ENCODE measurements around the gene KIF26B.

Gene KIF26B

DNA sequence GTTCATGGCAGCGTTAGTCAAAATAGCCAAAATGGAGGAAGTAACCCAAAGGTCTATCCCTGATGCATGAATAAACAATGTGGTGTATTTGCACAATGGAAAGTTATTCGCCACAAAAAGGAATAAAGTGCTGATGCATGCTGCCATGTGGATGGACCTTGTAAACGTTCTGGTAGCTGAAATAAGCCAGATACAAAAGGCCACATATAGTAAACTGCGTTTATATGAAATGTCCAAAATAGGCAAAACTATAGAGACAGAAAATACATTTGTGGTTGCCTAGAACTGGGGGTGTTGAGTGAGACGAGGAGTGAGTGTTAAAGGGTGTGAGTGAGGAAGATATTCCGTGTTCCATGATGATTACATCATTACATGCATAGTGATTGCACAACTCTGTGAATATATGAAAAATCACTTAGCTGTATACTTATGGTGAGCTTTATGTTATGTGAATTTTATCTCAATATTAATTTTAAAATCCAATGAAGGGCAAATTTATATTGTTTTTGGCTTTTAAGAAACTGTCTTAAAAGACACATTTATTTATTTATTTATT is 321.3 kb downstream of the KIF26B start:
- no peak for DNase-seq

GRCh38 chr1:245477941-245478340 is 323.2 kb downstream of the KIF26B start:
- no peak for DNase-seq

- no peak for DNase-seq
Measured at GRCh38 chr1:245480393-245481120, 325.8 kb downstream of the KIF26B start.

DNA sequence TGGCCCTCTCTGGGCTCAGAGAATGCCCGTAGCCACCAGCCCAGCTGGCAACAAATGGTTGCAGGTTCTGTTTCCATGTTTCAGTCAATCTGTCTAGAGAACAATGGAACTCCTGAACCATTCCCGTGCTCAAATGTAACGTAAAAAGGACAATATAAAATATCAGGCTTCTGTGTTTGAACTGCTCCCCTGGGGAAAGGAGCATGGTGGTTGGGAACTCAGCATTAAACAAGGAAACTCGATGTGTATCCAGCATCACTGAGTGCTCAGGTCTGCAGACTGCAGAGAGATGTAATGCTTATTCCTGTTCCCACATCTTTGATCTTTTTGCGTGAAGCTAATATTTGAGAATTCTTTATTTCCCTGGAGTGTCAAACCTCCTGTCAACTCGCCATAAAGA is 326.5 kb downstream of the KIF26B start:
- no peak for DNase-seq

DNA sequence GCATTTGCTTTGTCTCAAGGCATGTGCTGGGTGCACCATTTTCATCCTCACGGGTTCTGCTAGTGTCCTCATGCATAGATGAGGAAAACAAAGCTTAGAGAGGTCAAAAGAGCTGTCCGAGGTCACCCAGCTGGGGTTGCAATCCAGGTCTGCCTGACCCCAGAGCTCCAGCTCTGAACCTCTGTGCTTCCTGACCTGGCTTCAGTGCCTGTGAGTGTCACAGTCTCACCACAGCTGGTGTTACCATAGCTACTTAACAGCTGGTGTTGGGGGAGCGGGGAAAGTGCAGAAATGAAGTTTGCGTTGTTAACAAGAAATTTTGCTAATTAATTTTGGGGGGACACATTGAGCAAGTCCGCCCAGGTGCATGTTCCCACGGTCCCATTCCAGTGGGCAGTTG is 328.5 kb downstream of the KIF26B start:
- no peak for DNase-seq

GRCh38 chr1:245484176-245484575 is 329.4 kb downstream of the KIF26B start:
- no peak for DNase-seq

GRCh38 chr1:245485996-245486395 is 331.2 kb downstream of the KIF26B start:
- no peak for DNase-seq

GRCh38 chr1:245486775-245487470 is 332.1 kb downstream of the KIF26B start:
- DNase-seq: no peak

GRCh38 chr1:245488346-245489129 is 333.8 kb downstream of the KIF26B start:
- DNase-seq: no peak

GRCh38 chr1:245489838-245490237 is 335.1 kb downstream of the KIF26B start:
- no peak for DNase-seq

GRCh38 chr1:245493029-245493428 is 338.2 kb downstream of the KIF26B start:
- DNase-seq: peak; percentile 25

DNA sequence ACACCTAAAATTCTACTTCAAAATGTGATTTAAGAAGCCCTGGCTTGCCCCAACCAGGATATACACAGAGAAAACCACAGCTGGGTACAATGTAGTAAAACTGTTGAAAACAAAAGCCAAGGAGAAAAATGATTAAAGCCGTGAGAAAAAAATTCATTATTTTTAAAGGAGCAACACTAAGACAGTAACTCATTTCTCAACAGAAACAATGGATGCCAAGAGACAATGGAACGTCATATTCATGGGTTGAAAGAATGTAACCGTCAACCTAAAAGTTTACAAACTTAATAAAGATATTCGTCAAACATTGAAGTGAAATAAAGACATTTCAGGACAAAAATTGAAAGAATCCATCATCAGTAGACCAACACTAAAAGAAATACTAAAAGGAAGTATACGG is 340.9 kb downstream of the KIF26B start:
- DNase-seq: no peak

GRCh38 chr1:245500546-245500945 is 345.8 kb downstream of the KIF26B start:
- DNase-seq: peak; percentile 55

DNA sequence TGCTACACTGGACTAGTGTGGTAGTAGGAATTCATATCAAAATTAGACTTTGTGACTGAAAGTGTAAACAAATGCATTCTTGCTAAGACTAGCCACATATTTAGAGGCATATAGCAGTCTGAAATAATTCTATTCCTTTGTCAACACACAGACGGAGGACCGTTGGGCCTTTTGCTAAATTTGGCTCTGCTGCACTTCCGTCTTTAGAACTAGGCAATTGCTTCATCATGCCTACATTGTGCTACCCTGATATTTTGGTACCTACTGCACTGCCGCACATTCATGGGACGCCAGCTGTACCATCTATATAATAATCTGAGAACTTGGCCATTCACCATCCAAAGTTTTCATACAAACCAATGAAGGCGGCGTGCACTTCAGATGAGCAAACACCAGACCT is 346.8 kb downstream of the KIF26B start:
- no peak for DNase-seq

GRCh38 chr1:245503548-245503947 is 348.8 kb downstream of the KIF26B start:
- DNase-seq: no peak

GRCh38 chr1:245510144-245510543 is 355.4 kb downstream of the KIF26B start:
- DNase-seq: no peak

DNA sequence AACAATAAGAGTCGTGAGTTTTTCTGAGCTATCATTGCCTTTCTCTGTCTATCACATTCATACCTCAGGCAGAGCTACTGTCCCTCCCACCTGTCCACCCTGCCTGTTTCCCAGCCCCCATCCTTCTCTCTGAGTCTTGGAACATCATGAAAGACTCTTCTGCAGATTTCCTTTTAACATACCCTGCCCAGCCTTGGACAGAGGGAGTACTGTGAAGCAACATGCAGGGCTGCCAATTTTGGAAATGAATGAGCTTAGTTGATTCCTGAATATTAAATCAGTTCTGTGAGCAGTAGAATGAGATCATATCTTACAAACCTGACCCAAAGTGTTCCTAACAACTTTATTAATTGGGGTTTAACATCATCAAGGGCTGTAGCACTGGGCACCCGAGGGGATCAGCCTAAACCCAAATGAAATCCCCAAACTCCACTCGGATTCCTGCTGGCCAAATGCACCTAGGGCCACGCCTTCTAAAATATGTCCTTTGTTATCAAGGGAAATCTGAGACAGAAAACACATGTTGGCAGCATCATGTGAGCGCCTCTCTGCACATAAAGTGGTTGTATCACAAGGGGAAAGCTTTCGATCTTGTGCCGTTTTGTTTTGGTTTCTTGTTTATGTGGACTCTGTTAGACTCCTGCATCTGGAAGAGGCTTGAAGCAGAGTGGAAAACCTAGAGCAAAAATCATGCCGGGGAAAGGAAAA is 357.6 kb downstream of the KIF26B start:
- no peak for DNase-seq

DNA sequence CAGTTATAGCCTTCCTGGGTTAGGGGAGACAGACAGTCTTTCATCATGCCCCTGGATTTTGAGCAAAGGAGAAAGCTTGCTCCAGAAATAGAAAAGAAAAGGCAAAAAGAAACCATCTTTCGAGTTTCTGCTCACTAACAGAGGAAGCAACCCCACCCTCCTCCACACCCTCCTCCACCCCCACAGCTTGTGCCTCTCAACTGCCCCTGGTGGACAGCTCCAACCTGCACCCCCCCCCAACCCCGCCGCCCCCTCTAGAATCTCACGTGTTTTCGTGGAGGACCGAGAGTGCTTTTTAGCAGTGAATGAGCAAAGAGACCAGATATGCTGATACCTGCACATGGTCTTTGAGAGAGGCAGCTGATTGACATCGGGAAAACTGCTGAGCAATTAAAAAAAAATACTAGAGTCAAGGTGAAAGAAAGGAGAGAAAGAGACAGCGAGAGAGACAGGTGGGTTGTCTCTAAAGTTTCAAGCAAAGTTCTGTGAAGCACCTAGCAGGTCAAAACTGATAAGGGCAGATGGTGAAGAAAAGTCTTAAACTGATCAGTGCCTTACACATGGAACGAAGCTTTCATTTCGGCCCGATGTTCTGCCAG is 358.3 kb downstream of the KIF26B start:
- no peak for DNase-seq

DNA sequence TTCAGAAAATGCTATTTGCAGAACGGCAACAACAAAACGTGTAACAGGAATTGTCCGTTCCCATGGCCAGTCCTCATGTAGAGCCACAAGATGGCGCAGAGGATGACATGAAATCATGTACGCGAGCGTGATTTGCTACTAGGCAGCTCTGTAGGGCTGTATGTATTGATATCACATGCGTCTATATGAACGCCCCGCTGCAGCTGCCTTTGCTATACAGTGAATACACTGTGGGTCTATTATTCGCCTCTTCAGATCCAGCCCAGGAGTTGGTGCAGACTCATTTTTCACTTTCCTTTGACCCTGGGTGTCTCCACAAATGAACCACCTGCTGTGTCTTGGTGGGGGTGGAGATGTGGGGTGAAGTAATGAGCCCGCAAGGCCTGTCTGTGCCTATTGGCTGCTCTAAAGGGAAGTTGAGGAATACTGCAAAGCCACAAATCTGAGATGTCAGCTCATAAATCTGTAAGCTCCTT is 361.5 kb downstream of the KIF26B start:
- no peak for DNase-seq

DNA sequence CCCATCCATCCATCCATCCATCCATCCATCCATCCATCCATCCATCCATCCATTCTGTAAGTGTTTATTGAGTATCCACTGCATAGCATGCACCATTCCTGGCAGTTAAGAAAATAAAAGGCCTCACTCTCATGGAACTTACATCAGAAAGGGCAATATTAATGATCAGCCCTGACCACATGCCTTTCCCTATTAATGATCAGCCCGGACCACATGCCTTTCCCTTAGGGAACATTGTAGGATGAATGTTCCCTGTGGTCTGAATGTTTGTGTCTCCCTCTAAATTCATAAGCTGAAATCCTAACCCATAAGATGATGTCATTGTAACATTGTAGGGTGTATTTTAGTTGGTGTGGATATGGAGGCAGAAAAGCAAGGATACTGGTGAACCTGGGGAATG is 365.8 kb downstream of the KIF26B start:
- no peak for DNase-seq

GRCh38 chr1:245526141-245526540 is 371.4 kb downstream of the KIF26B start:
- no peak for DNase-seq

GRCh38 chr1:245528258-245528635 is 373.5 kb downstream of the KIF26B start:
- DNase-seq: no peak

Data from HCEC 1CT (cell line).